Activated CD8-positive, alpha-beta memory T cell treated with anti-CD3 and anti-CD28 coated beads, Interleukin-2, amount 10 ng/mL, durations not matched to agents 7 days and 5 days (primary cell): ENCODE results near the gene ICAM1. TPM values are rescaled to one million over a fixed set of nuclear protein-coding genes. Genes with fewer than 3 reads are reported as not detected.

Experiments used
- ATAC-seq: fragments of 150-1000 bp; cut with Tn5 transposase; one replicate; pipeline ENCODE4 v1.10.0; 2021; ENCODE audit warnings: moderate library complexity
- CTCF ChIA-PET: fragments of 350-600 bp; sonication (Branson Sonifier 250); formaldehyde crosslinking; loops from one replicate; lab custom pipeline; 2021; ENCODE audit warnings: antibody characterized with exemption; lab: Charles Lee
- DNase-seq: peaks from one replicate; pipeline ENCODE4 v3.0.0-alpha.2; 2020
- H3K27ac Mint-ChIP-seq: one replicate; pipeline ENCODE4 v1.8.0; 2021; ENCODE audit warnings: mild to moderate bottlenecking, mixed read lengths
- H3K27me3 Mint-ChIP-seq: one replicate; pipeline ENCODE4 v1.8.0; 2021; ENCODE audit warnings: mixed read lengths
- H3K36me3 Mint-ChIP-seq: one replicate; pipeline ENCODE4 v1.8.0; 2021; ENCODE audit warnings: mild to moderate bottlenecking, mixed read lengths
- H3K4me1 Mint-ChIP-seq: one replicate; pipeline ENCODE4 v1.8.0; 2021; ENCODE audit warnings: mixed read lengths
- H3K4me3 Mint-ChIP-seq: one replicate; pipeline ENCODE4 v1.8.0; 2021; ENCODE audit warnings: mild to moderate bottlenecking, moderate library complexity, mixed read lengths
- H3K9me3 Mint-ChIP-seq: one replicate; pipeline ENCODE4 v1.8.0; 2022; ENCODE audit warnings: low read depth, mixed read lengths
- total RNA-seq, 2 experiments: library from RNA; stranded (reverse); gene quantifications; one replicate each; pipeline ENCODE4 v1.2.3, GENCODE V29; 2021

The ICAM1 gene
- total RNA-seq, 2 experiments from 2014 or later = 17.7 to 31.5 TPM

DNA sequence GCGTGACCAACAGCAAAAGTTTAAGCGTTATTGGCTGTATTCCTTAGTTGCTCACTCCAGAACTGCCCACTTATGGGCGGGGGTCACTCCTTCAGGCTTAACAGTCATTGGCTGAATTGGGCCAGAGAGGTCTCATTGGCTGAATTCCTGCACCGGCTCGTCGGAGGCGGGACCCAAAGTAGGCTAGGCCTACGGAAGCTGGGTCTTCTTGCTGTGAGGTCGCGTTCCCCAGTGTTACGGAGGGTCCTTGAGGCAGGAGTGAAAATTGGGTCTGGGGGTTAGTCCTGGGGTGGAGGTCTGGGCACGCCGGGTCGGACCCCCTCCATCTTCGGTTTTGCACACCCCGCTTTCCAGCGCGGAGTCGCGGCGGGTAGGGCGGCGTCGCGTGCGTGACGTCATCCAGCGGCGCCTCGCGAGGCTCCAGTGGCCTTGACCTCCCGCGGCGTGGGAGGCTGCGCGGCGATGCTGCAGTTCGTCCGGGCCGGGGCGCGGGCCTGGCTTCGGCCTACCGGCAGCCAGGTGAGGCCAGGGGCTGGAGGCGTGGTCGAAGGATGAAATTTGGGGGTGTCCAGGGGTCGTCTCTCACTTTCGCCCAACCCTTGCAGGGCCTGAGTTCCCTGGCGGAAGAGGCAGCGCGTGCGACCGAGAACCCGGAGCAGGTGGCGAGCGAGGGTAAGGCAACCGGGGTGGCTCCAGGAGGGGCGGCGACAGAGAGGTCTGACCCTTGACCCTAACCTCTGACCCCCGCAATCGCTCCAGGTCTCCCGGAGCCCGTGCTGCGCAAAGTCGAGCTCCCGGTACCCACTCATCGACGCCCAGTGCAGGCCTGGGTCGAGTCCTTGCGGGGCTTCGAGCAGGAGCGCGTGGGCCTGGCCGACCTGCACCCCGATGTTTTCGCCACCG is 18.9 kb upstream of the ICAM1 start, which contains the start of gene MRPL4:
MRPL4 (plus strand) TSS at position 423 of the 903 bp plus-strand sequence; CDS start at position 463, 40 bp downstream.
- peaks cover 27% of the 10 kb centered on the region for H3K36me3 Mint-ChIP-seq
- H3K27ac Mint-ChIP-seq = peak within 1 kb of the TSS; percentile 96
- peak within 1 kb of the TSS; percentile 99 for H3K4me3 Mint-ChIP-seq
- H3K4me1 Mint-ChIP-seq = peaks cover 37% of the 10 kb centered on the region
- ATAC-seq = peak; percentile 98
- CTCF ChIA-PET = interaction anchor here (0.8 to 14.8 kb wide), 11 partner anchors 16 to 319 kb away, joined by 3 to 339 read pairs (median 6); partner anchors contain the start of genes ICAM1 and S1PR2
- no peaks in the 10 kb centered on the region for H3K27me3 Mint-ChIP-seq
- H3K9me3 Mint-ChIP-seq = no peaks in the 10 kb centered on the region
- peak; percentile 99 for DNase-seq

- Mint-ChIP-seq H3K4me3 (peak overlapping the region; percentile 99), H3K27ac (peak overlapping the region; percentile 96), H3K27me3 (no peaks in the 10 kb centered on the region), H3K9me3 (no peaks in the 10 kb centered on the region), H3K36me3 (peaks cover 34% of the 10 kb centered on the region), H3K4me1 (peaks cover 40% of the 10 kb centered on the region)
- DNase-seq (no peak), ATAC-seq (no peak)
- CTCF ChIA-PET = interaction anchor here (1.3 to 14.8 kb wide), 3 partner anchors 17 to 168 kb away, joined by 3 to 339 read pairs (median 27); partner anchors contain the start of gene ICAM1
Observed at GRCh38 chr19:10252707-10253106, 18.2 kb upstream of the ICAM1 start.

DNA sequence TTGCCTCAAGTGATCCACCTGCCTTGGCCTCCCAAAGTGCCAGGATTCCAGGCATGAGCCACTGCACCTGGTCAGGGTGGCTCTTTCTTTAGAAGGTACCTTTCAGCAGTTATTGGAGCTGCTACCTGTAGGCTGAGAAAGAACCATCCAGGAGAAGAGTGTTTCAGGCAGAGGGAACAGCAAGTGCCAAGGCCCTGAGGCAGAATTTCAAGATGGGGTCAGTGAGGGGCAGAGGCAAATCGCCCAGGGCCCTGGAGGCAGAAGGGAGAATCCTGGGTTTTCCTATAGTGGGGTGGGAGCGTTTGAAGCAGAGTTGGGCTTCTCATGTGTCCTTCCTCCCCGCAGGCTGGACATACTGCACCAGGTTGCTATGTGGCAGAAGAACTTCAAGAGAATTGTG is 16.7 kb upstream of the ICAM1 start:
- no peaks in the 10 kb centered on the region for H3K27me3 Mint-ChIP-seq
- H3K4me3 Mint-ChIP-seq = no peak overlapping the region
- peaks cover 50% of the 10 kb centered on the region for H3K4me1 Mint-ChIP-seq
- peak overlapping the region; percentile 19 for H3K27ac Mint-ChIP-seq
- H3K36me3 Mint-ChIP-seq = peaks cover 46% of the 10 kb centered on the region
- no peaks in the 10 kb centered on the region for H3K9me3 Mint-ChIP-seq
- no peak for ATAC-seq
- CTCF ChIA-PET = interaction anchor here (14.8 kb wide), 1 partner anchor 136 kb away, joined by 339 read pairs; no protein-coding TSS in a partner anchor
- no peak for DNase-seq

DNA sequence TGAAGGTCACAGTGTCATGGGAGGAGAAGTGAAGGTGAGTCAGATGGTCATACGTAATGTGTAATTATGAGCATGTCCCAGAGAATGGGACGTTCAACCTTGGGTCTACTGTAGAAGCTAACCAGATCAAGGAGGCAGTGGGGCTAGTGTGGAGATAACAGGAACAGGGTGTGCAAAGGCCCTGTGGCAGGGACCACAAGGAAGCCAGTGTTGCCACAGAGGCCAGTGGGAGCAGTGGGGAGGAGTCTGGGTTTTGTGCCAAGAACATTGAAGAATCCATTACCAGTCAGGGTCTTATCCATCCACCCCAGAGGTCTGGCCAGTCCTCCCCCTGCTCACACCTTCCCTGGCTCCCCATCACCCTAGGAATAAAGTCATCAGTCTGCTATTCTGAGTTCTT is 15.6 kb upstream of the ICAM1 start:
- ATAC-seq = no peak
- no peaks in the 10 kb centered on the region for H3K27me3 Mint-ChIP-seq
- no peaks in the 10 kb centered on the region for H3K9me3 Mint-ChIP-seq
- H3K4me3 Mint-ChIP-seq = no peak overlapping the region
- H3K27ac Mint-ChIP-seq = no peak overlapping the region
- peaks cover 56% of the 10 kb centered on the region for H3K4me1 Mint-ChIP-seq
- DNase-seq = no peak
- peaks cover 46% of the 10 kb centered on the region for H3K36me3 Mint-ChIP-seq
- CTCF ChIA-PET = interaction anchor here (7.2 to 14.8 kb wide), 2 partner anchors 14 to 135 kb away, joined by 125 to 339 read pairs; partner anchors contain the start of gene ICAM1

- ATAC-seq (no peak), DNase-seq (no peak)
- H3K4me3 Mint-ChIP-seq = no peak overlapping the region
- no peaks in the 10 kb centered on the region for H3K9me3 Mint-ChIP-seq
- peaks cover 46% of the 10 kb centered on the region for H3K36me3 Mint-ChIP-seq
- CTCF ChIA-PET = interaction anchor here (7.2 to 14.8 kb wide), 2 partner anchors 13 to 134 kb away, joined by 125 to 339 read pairs; partner anchors contain the start of gene ICAM1
- no peak overlapping the region for H3K27ac Mint-ChIP-seq
- H3K4me1 Mint-ChIP-seq = peaks cover 55% of the 10 kb centered on the region
- no peaks in the 10 kb centered on the region for H3K27me3 Mint-ChIP-seq
Observed at GRCh38 chr19:10256551-10256950, 14.4 kb upstream of the ICAM1 start.

DNA sequence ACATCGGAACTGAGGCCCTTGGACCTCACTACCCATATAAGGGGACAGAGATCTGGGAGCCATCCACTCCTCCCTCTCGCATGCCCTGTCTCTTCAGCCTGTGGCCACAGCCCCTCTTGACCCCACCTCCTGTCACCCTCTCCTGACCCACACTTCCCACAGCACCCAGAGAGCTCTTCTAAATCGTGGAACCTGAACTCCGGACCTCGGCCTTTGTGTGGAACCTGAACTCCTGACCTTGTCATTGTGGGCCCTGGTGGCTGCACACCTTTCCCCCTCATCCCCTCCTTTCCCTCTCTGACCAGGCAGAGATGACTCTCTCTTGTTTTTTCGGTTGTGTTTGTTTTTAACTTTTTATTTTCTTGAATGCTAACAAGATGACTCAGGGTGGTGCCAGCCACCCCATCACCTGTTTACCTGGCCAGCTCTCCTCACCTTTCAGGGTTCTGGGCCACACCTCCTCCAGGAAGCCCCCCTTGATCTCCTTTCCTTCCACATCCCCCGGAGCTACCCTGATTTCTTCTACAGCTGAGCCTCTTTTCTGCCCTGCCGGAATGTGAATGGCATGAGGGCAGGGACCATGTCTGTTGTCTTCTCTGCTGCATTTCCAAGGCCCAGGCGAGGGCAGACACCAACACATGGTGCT is 13.8 kb upstream of the ICAM1 start:
- Mint-ChIP-seq H3K27me3 (no peaks in the 10 kb centered on the region), H3K36me3 (peaks cover 44% of the 10 kb centered on the region), H3K4me1 (peaks cover 53% of the 10 kb centered on the region), H3K9me3 (no peaks in the 10 kb centered on the region), H3K4me3 (no peak overlapping the region), H3K27ac (no peak overlapping the region)
- CTCF ChIA-PET = interaction anchor here (4.8 to 14.8 kb wide), 3 partner anchors 12 to 146 kb away, joined by 53 to 339 read pairs (median 125); partner anchors contain the start of genes CDC37 and ICAM1
- ATAC-seq = no peak
- no peak for DNase-seq

GRCh38 chr19:10258080-10258710 is 12.7 kb upstream of the ICAM1 start:
- no peak for ATAC-seq
- Mint-ChIP-seq H3K4me3 (no peak overlapping the region), H3K36me3 (peaks cover 42% of the 10 kb centered on the region), H3K27me3 (no peaks in the 10 kb centered on the region), H3K27ac (peak overlapping the region; percentile 44), H3K4me1 (peaks cover 47% of the 10 kb centered on the region), H3K9me3 (no peaks in the 10 kb centered on the region)
- CTCF ChIA-PET = interaction anchor here (0.6 to 14.8 kb wide), 46 partner anchors 8 to 327 kb away, joined by 3 to 339 read pairs (median 4); partner anchors contain the start of genes CDC37, ICAM1, ICAM4 and ICAM5
- no peak for DNase-seq

DNA sequence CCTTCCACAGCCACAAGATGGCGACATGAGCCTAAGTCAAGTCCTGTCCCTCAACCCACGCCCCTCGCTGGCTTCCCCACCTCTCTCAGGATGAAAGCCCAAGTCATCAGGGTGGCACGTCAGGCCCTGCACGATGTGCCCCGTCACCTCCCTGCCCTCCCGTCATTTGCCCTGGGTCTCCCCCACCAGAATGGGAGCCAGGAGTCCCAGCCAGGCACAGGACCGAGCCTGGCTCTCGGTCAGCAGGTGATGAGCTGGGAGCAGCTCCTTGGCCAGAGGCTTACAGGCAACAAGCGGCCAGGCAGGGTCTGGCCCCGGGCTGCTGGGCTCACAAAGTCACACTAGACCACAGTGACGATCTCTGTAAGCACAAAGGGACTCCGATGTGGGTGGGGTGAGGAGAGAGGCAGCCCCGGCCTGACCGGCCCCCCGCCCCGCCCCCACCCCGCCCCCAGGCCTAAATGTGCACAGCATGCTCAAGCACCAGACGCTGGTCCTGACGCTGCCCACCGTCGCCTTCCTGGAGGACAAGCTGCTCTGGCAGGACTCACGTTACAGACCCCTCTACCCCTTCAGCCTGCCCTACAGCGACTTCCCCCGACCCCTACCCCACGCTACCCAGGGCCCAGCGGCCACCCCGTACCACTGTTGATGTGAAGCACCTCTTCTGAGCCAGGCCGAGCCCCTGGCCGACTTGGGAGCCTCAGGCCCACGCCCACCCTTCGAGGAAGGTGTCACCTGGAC is 11.6 kb upstream of the ICAM1 start:
- H3K27me3 Mint-ChIP-seq = no peaks in the 10 kb centered on the region
- no peak overlapping the region for H3K4me3 Mint-ChIP-seq
- H3K36me3 Mint-ChIP-seq = peaks cover 35% of the 10 kb centered on the region

DNA sequence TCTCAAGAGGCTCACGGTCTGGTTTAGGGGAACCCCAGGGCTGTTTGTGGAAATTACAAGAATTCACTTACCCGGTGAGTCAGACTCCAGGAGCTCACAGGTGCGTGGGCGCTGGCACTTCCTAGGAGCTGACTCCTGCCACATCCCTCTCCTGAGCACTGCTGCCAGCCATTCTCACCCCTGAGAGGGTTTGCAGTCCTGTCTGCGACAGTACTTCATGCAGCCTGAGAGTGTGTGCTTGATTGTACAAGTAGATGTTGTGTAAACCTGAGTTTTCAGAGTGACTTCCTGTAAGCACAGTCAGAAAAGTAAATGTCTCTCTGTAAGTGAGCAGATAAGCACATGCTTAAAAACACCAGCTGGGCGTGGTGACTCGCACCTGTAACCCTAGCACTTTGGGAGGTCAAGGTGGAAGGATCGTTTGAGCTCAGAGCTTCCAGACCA is 10.8 kb upstream of the ICAM1 start:
- no peaks in the 10 kb centered on the region for H3K9me3 Mint-ChIP-seq
- peaks cover 32% of the 10 kb centered on the region for H3K4me1 Mint-ChIP-seq
- peak overlapping the region; percentile 81 for H3K27ac Mint-ChIP-seq
- CTCF ChIA-PET = interaction anchor here (0.8 to 14.8 kb wide), 25 partner anchors 9 to 439 kb away, joined by 3 to 339 read pairs (median 6); partner anchors contain the start of genes CDC37, DNMT1, ICAM1 and ICAM4
- H3K27me3 Mint-ChIP-seq = no peaks in the 10 kb centered on the region
- ATAC-seq (peak; percentile 50), DNase-seq (peak; percentile 60)
- peaks cover 28% of the 10 kb centered on the region for H3K36me3 Mint-ChIP-seq
- H3K4me3 Mint-ChIP-seq = no peak overlapping the region

More for the DNA sequence above, 11.6 kb upstream of the ICAM1 start:
- Mint-ChIP-seq H3K4me1 (peaks cover 37% of the 10 kb centered on the region), H3K9me3 (no peaks in the 10 kb centered on the region), H3K27ac (peak overlapping the region; percentile 67)
- ATAC-seq (peak; percentile 78), DNase-seq (peak; percentile 96)
- CTCF ChIA-PET = interaction anchor here (0.6 to 14.8 kb wide), 55 partner anchors 9 to 329 kb away, joined by 3 to 339 read pairs (median 4); partner anchors contain the start of genes CDC37, ICAM1, ICAM4 and ICAM5

GRCh38 chr19:10262771-10263170 is 8.1 kb upstream of the ICAM1 start:
- H3K9me3 Mint-ChIP-seq = no peaks in the 10 kb centered on the region
- CTCF ChIA-PET = interaction anchor here (1.2 to 14.8 kb wide), 3 partner anchors 8 to 162 kb away, joined by 4 to 339 read pairs (median 6); partner anchors contain the start of gene ICAM1
- H3K4me3 Mint-ChIP-seq = no peak overlapping the region
- peaks cover 11% of the 10 kb centered on the region for H3K36me3 Mint-ChIP-seq
- no peak for ATAC-seq
- peaks cover 25% of the 10 kb centered on the region for H3K4me1 Mint-ChIP-seq
- H3K27ac Mint-ChIP-seq = no peak overlapping the region
- H3K27me3 Mint-ChIP-seq = no peaks in the 10 kb centered on the region
- no peak for DNase-seq

GRCh38 chr19:10266706-10267105 is 4.2 kb upstream of the ICAM1 start:
- ATAC-seq = no peak
- no peaks in the 10 kb centered on the region for H3K9me3 Mint-ChIP-seq
- DNase-seq = no peak
- H3K4me3 Mint-ChIP-seq = no peak overlapping the region
- H3K36me3 Mint-ChIP-seq = no peaks in the 10 kb centered on the region
- H3K4me1 Mint-ChIP-seq = peaks cover 17% of the 10 kb centered on the region
- CTCF ChIA-PET = interaction anchor here (0.7 to 7.5 kb wide), 6 partner anchors 9 to 286 kb away, joined by 3 to 320 read pairs (median 62); partner anchors contain the start of gene TYK2
- no peaks in the 10 kb centered on the region for H3K27me3 Mint-ChIP-seq
- no peak overlapping the region for H3K27ac Mint-ChIP-seq
